GM19468 (cell line): ENCODE results near the gene RBM23.
"Not testable (repeated sequence)": the region's sequence is repeated elsewhere in the genome, so short reads cannot be mapped to it uniquely, and the experiment has no call there.

Experiments
- ATAC-seq: cut with Tn5 transposase; IDR thresholded peaks from one replicate; pipeline ENCODE4 v1.9.1; 2021; ENCODE audit warnings: mild to moderate bottlenecking, moderate library complexity, moderate number of reproducible peaks; ENCODE audit not compliant: unreplicated experiment; ENCODE audit errors: extremely low read depth

The RBM23 gene

GRCh38 chr14:22918804-22919600, at the start of gene RBM23:
TSS of gene RBM23 (minus strand) at chr14:22919149.
- peak; percentile 88 for ATAC-seq

- no peak for ATAC-seq
Observed at GRCh38 chr14:22966783-22967269, 47.9 kb upstream of the RBM23 start.

DNA sequence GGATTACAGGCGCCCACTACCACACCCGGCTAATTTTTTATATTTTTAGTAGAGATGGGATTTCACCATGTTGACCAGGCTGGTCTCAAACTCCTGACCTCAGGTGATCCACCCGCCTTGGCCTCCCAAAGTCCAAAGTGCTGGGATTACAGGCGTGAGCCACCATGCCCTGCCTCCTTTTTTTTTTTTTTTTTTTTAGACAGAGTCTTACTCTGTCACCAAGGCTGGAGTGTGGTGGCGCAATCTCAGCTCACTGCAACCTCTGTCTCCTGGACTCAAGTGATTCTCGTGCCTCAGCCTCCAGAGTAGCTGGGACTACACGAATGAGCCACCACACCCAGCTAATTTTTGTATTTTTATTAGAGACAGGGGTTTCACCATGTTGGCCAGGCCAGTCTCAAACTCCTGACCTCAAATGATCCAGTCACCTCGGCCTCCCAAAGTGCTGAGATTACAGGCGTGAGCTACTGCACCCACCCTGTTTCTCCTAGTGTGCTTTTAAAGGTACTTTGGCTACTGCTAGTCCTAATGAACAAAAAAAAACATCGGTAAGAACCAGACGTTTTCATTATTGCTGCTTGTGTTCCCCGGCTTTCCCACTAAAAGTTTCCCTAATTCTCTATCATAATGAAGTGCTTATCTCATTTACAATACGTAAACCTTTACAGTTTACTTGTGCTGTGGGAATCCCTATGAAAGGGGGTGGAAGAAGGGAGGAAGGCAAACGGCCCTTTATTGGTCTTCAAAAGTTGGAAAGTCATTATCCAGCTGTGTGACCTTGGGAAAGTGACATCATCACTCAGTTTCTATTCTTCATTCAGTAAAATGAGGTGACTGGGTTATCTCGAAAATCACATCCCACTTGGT, 47.2 kb upstream of the RBM23 start:
- ATAC-seq = not testable (repeated sequence)

GRCh38 chr14:22962061-22962676, 43.2 kb upstream of the RBM23 start:
- no peak for ATAC-seq

GRCh38 chr14:22955702-22956569, 37.0 kb upstream of the RBM23 start:
- no peak for ATAC-seq

DNA sequence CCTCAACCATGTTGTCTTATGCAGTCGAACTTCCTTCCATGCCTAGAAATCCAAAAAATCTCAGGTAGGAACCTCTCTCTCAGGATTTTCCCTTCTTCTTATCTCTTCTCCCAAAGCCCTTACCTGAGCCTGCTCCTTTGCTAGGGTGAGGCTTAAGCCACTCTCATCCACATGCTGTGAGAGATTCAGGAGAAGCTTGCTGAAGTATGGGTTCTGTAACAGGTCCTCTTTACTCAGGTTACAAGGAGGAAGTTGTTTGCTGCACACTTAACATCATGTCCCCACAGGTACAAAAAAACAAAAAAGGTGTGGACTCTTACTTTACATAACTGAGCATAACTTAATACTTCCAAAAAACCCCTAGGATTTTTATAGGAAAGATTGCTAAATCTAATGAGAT, 33.5 kb upstream of the RBM23 start:
- no peak for ATAC-seq

GRCh38 chr14:22951795-22952194, 32.8 kb upstream of the RBM23 start:
- ATAC-seq = not testable (repeated sequence)

DNA sequence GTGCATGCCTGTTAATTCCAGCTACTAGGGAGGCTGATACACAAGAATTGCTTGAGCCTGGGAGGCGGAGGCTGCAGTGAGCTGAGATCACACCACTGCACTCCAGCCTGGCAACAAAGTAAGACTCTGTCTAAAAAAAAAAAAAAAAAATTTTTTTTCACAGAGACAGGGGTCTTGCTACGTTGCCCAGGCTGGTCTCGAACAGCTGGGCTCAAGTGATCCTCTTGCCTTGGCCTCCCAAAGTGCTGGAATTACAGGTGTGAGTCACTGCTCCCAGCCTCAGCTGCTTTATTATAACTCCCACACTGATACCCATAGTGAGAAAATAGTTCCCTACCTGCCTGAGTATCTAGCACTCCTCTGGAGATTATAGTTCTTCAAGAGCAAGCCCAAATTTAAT, 26.7 kb upstream of the RBM23 start:
- no peak for ATAC-seq

DNA sequence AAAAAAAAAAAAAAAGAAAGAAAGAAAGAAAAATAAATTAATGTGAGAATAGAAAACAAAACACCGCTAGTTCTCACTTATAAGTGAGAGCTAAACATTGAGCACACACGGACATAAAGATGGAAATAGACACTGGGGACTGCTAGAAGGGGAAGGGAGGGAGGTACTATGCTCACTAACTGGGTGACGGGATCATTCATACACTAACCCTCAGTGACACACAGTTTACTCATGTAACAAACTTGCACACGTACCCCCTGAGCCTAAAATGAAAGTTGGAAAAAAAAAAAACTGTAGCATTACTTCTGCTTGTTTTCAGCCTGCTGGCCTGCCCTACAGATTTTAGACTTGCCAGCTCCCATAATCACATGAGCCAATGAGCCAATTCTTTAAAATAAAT, 20.7 kb upstream of the RBM23 start:
- no peak for ATAC-seq

- ATAC-seq = no peak
Observed at GRCh38 chr14:22935156-22935555, 16.2 kb upstream of the RBM23 start.

- no peak for ATAC-seq
Observed at GRCh38 chr14:22932146-22932545, 13.2 kb upstream of the RBM23 start.

- ATAC-seq = no peak
Observed at GRCh38 chr14:22929961-22930364, 11.0 kb upstream of the RBM23 start.

GRCh38 chr14:22929104-22929960, 10.4 kb upstream of the RBM23 start, which contains the start of gene PRMT5:
TSS of gene PRMT5 (minus strand) at chr14:22929376. CDS start at chr14:22929361, 15 bp downstream.
- peak; percentile 71 for ATAC-seq

- no peak for ATAC-seq
Observed at GRCh38 chr14:22928237-22929103, 9.5 kb upstream of the RBM23 start.

GRCh38 chr14:22926316-22926715, 7.4 kb upstream of the RBM23 start:
- no peak for ATAC-seq

- ATAC-seq = no peak
Observed at GRCh38 chr14:22925513-22925912, 6.6 kb upstream of the RBM23 start.

DNA sequence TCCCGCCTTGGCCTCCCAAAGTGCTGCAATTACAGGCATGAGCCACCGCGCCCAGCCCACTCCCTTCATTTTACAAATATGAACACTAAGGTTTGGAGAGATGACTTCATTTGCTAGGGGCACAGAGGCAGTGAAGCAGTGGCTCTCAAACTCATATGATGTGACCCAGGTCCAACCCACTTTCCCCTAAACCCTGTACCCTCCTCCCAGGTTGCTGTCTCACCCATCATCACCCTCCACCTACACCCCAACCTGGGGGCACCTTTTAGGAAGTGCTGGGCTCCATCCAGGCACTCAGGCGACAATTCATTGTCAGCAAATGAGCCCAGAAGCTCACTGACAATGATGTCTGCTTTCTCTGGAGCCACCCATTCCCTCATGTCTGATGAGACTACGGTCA, 4.8 kb upstream of the RBM23 start:
- ATAC-seq = no peak

GRCh38 chr14:22922294-22922693, 3.3 kb upstream of the RBM23 start:
- no peak for ATAC-seq
